A549 (cell line): ENCODE data around the gene IL11RA. TPM values are rescaled to one million over a fixed set of nuclear protein-coding genes. Genes with fewer than 3 reads are reported as not detected.
A peak's percentile ranks its signal among the peaks of the same experiment; 100 is the strongest.

Experiments
- ATAC-seq, 2 experiments: fragments of 200-7000 bp in 1 of 2; fragments of >200 bp in 1 of 2; cut with Nextera tagmentation in 1 of 2; cut with Tn5 transposase in 1 of 2; 3 replicates each; pipeline versions ENCODE4 v1.8.0 to v1.9.1; 2018 to 2020; ENCODE audit warnings: mild to moderate bottlenecking in 1 of 2, moderate library complexity in 1 of 2
- CTCF ChIA-PET: fragments of 300-600 bp; sonication (Branson Sonifier 250); formaldehyde crosslinking; extraction: SDS; loops from one replicate; lab custom pipeline; 2021; ENCODE audit warnings: antibody characterized with exemption, inconsistent platforms; lab: Yijun Ruan, JAX
- POLR2A ChIA-PET: fragments of 350-600 bp; formaldehyde crosslinking; extraction: SDS; loops from one replicate; lab custom pipeline; 2021; ENCODE audit warnings: antibody characterized with exemption, inconsistent platforms; lab: Yijun Ruan, JAX
- DNase-seq, 2 experiments: peaks; one replicate each; pipeline versions ENCODE4 v3.0.0 to v3.0.0-alpha.2; 2011 to 2016; ENCODE audit warnings: low read depth in 1 of 2, low spot score in 1 of 2
- FAIRE-seq: peaks from 2 replicates; lab custom pipeline; 2011; peaks lifted over from hg19 to GRCh38; lab: Jason Lieb, UNC
- H3K27ac ChIP-seq, 2 experiments: fragments of >200 bp; sonication (Bioruptor Twin); formaldehyde crosslinking; 3 replicates each; pipeline ENCODE4 v1.5.1; 2016 to 2017
- H3K4me1 ChIP-seq: fragments of >200 bp; sonication (Bioruptor Twin); formaldehyde crosslinking; 3 replicates; pipeline ENCODE4 v1.6.1; 2016
- H3K4me2 ChIP-seq: fragments of >200 bp; sonication (Bioruptor Twin); formaldehyde crosslinking; 3 replicates; pipeline ENCODE4 v1.6.1; 2016
- H3K4me3 ChIP-seq: fragments of >200 bp; sonication (Bioruptor Twin); formaldehyde crosslinking; 3 replicates; pipeline ENCODE4 v1.5.1; 2016
- H3K9me3 ChIP-seq: fragments of >200 bp; sonication (Bioruptor Twin); formaldehyde crosslinking; 3 replicates; pipeline ENCODE4 v1.6.1; 2016
- CHD2 ChIP-seq: fragments of 150-350 bp; IDR thresholded peaks from 2 replicates; pipeline ENCODE4 v1.6.1; 2014; ENCODE audit warnings: low read length; ENCODE audit not compliant: partially characterized antibody
- CHD4 ChIP-seq: fragments of 200-600 bp; sonication (generic); IDR thresholded peaks from 2 replicates; pipeline ENCODE4 v1.6.1; 2016; ENCODE audit warnings: antibody characterized with exemption, mild to moderate bottlenecking, borderline replicate concordance
- EHF ChIP-seq: fragments of 250-450 bp; sonication (Bioruptor Pico); IDR thresholded peaks from 2 replicates; pipeline ENCODE4 v1.5.0; 2020; ENCODE audit warnings: mild to moderate bottlenecking
- EHMT2 ChIP-seq: fragments of 200-600 bp; sonication (generic); IDR thresholded peaks from 2 replicates; pipeline ENCODE4 v1.6.1; 2016; ENCODE audit warnings: antibody characterized with exemption, low read depth, mild to moderate bottlenecking, moderate library complexity
- ESRRA ChIP-seq: fragments of 150-350 bp; IDR thresholded peaks from 2 replicates; pipeline ENCODE4 v1.6.1; 2014; ENCODE audit warnings: mild to moderate bottlenecking, low read length, borderline replicate concordance
- FOSB ChIP-seq: fragments of 250-450 bp; sonication (Bioruptor Pico); IDR thresholded peaks from 2 replicates; pipeline ENCODE4 v1.5.0; 2020; ENCODE audit warnings: mild to moderate bottlenecking, moderate library complexity
- GATA3 ChIP-seq: IDR thresholded peaks from 2 replicates; pipeline ENCODE4 v1.6.1; 2012; ENCODE audit warnings: borderline replicate concordance
- HEYL ChIP-seq: fragments of 250-450 bp; sonication (Bioruptor Pico); IDR thresholded peaks from 2 replicates; pipeline ENCODE4 v1.8.0; 2021; ENCODE audit warnings: mild to moderate bottlenecking, moderate library complexity
- HOXB13 ChIP-seq: fragments of 250-450 bp; sonication (Bioruptor Pico); IDR thresholded peaks from 2 replicates; pipeline ENCODE4 v1.5.0; 2020; ENCODE audit warnings: low read depth, mild to moderate bottlenecking, moderate library complexity
- HOXB5 ChIP-seq: fragments of 250-450 bp; sonication (Bioruptor Pico); IDR thresholded peaks from 2 replicates; pipeline ENCODE4 v1.5.0; 2020; ENCODE audit warnings: mild to moderate bottlenecking, moderate library complexity
- JUN ChIP-seq, 2 experiments: fragments of >200 bp; sonication (Bioruptor Twin); formaldehyde crosslinking; IDR thresholded peaks; 2 replicates in 1 of 2; 3 replicates in 1 of 2; pipeline ENCODE4 v1.6.1; 2016 to 2017
- MYC ChIP-seq: IDR thresholded peaks from 2 replicates; pipeline ENCODE4 v1.6.1; 2012; ENCODE audit warnings: mild to moderate bottlenecking, inconsistent platforms, low read length, improper control_type of control experiment, borderline replicate concordance
- PHF8 ChIP-seq: fragments of 200-600 bp; sonication (generic); IDR thresholded peaks from 2 replicates; pipeline ENCODE4 v1.6.1; 2016; ENCODE audit warnings: low read depth, mild to moderate bottlenecking, antibody characterized with exemption, moderate library complexity, borderline replicate concordance
- POLR2A ChIP-seq: IDR thresholded peaks from 2 replicates; pipeline ENCODE4 v1.6.1; 2012; ENCODE audit warnings: mild to moderate bottlenecking, low read length
- POLR2AphosphoS2 ChIP-seq: conservative IDR thresholded peaks from 2 replicates; pipeline ENCODE4 v1.6.1; 2012; ENCODE audit warnings: low read length, improper control_type of control experiment, inconsistent platforms
- RCOR1 ChIP-seq: fragments of 150-350 bp; IDR thresholded peaks from 2 replicates; pipeline ENCODE4 v1.6.1; 2014; ENCODE audit warnings: antibody characterized with exemption, low read length, low read depth
- RNF2 ChIP-seq: fragments of 200-600 bp; sonication (generic); IDR thresholded peaks from 2 replicates; pipeline ENCODE4 v1.6.1; 2016; ENCODE audit warnings: low read depth, mild to moderate bottlenecking, antibody characterized with exemption, moderate library complexity, borderline replicate concordance
- SREBF2 ChIP-seq: fragments of 450-650 bp; IDR thresholded peaks from 2 replicates; pipeline ENCODE4 v1.6.1; 2014; ENCODE audit warnings: mild to moderate bottlenecking, moderate library complexity
- TP53 ChIP-seq: fragments of 250-450 bp; sonication (Bioruptor Pico); IDR thresholded peaks from 2 replicates; pipeline ENCODE4 v1.5.0; 2021; ENCODE audit warnings: mild to moderate bottlenecking, moderate library complexity
- ZFP36 ChIP-seq: fragments of 450-650 bp; IDR thresholded peaks from 2 replicates; pipeline ENCODE4 v1.6.1; 2014; ENCODE audit warnings: borderline replicate concordance; ENCODE audit not compliant: partially characterized antibody
- WGBS: methylation state at CpG from one replicate; pipeline ENCODE4 v1.1.6; 2017; ENCODE audit errors: missing lambda C conversion rate; 5-methylcytosine and 5-hydroxymethylcytosine counted together
- polyA plus RNA-seq, 4 experiments: library from polyadenylated mRNA; depleted of rRNA in 3 of 4; stranded (reverse); fragments of >200 nt; fragmentation: RNase III in 1 of 4; extraction: RNeasy Plus Mini Kit Qiagen cat#74134 plus additional on column Dnase treatment in 1 of 4; gene quantifications; 2 replicates in 3 of 4; 3 replicates in 1 of 4; pipeline ENCODE4 v1.2.3, GENCODE V29; 2011 to 2017
- TF ChIP-seq, protein P1 (sequence below): IDR thresholded peaks from 2 replicates; pipeline ENCODE4 v1.6.1; 2012
- TF ChIP-seq, protein P2 (sequence below): IDR thresholded peaks from 2 replicates; pipeline ENCODE4 v1.6.1; 2012; ENCODE audit warnings: low read depth, borderline replicate concordance
- TF ChIP-seq, protein P3 (sequence below): fragments of 250-450 bp; sonication (Bioruptor Pico); IDR thresholded peaks from 2 replicates; pipeline ENCODE4 v1.5.0; 2020; ENCODE audit warnings: low read depth, mild to moderate bottlenecking, moderate library complexity
- TF ChIP-seq, protein P4 (sequence below): fragments of >200 bp; sonication (Bioruptor Twin); formaldehyde crosslinking; IDR thresholded peaks from 3 replicates; pipeline ENCODE4 v1.6.1; 2016
- TF ChIP-seq, protein P5 (sequence below): IDR thresholded peaks from 2 replicates; pipeline ENCODE4 v1.6.1; 2012

The IL11RA gene
- polyA plus RNA-seq, 2 of the 4 experiments (the other 2 are of a cell fraction), result 5.6 to 6.8 TPM

DNA sequence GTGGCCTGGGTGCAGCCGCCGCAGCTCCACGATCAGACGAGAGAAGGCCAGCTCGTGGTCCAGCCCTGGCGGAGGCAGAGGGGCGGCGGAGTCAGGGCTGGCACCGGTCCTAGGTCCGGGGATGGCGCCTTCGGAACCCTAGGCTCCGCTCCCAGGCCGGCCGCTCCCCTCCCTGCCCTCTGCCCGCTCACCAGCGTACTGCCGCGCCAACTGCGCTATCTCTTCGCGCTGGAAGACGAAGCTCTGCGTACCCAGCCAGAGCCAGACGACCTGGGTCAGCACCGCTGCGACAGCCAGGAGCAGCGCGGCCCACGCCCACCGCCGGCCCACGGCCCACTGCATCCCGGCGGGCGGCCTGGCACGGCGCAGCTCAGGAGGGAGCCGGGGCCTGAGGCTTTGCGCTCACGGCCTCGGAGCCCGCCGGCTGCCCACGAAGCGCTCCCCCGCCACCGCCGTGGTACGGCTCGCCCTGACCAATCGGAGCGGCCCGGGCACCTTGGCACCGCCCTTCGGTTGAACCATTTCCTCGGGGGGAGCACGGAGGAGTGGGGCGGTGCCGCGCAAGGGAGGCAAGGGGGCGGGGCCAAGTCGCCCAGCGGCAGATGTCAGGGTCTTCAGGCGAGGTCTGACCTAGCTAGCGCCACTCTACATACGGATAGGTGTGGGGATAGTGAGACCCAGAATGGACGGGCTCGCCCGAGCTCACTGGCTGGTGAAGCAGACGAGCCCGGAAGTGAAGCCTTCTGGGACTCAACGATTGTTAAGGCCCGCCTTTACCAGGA is 14.4 kb upstream of the IL11RA start, which contains the start of gene SIGMAR1:
Gene SIGMAR1 (minus strand): TSS at position 432 of the 782 bp plus-strand sequence. CDS start 90 bp downstream, at position 342.
- WGBS, result 0% methylated on average over 18 of the region's 74 CpGs
- Histone ChIP-seq H3K4me1 (peaks cover 26% of the 10 kb centered on the region; the same call in 2 of the 3 replicates), H3K4me2 (peak within 1 kb of the TSS; percentile 93), H3K27ac (peak within 1 kb of the TSS; percentile 88 to 95), H3K9me3 (no peaks in the 10 kb centered on the region), H3K4me3 (peak within 1 kb of the TSS; percentile 73)
- ChIA-PET POLR2A (interaction anchor here (0.6 to 2.3 kb wide), 9 partner anchors 8 to 442 kb away, joined by 3 to 17 read pairs (median 5); partner anchors contain the start of genes ARID3C, DCTN3, FANCG and GALT), CTCF (interaction anchor here (1.2 to 22.6 kb wide), 8 partner anchors 8 to 138 kb away, joined by 3 to 429 read pairs (median 56); partner anchors contain the start of genes ARID3C, CCL27, DCTN3 and GALT)
- DNase-seq, result peak; percentile 87 to 93
- TF ChIP-seq POLR2AphosphoS2 (no peak), HOXB5 (no peak), EHF (CRISPR knock-in tag) (no peak), EHMT2 (no peak), HEYL (CRISPR knock-in tag) (no peak), CHD2 (no peak), ESRRA (no peak), SREBF2 (no peak), TP53 (0 out of 2 replicates have a peak, but pooled peaks have one; percentile 0), PHF8 (peak; percentile 56; the same call in 1 of the 2 replicates), CHD4 (no peak), GATA3 (peak; percentile 58; the same call in 1 of the 2 replicates), JUN (IDR thresholded peaks at IDR 0.05) (peak in 1 of 2 experiments; percentile 87; a peak in 2 of 5 replicates), HOXB13 (peak; percentile 50; the same call in 1 of the 2 replicates), FOSB (CRISPR knock-in tag) (no peak), ZFP36 (no peak), POLR2A (peak; percentile 89), RNF2 (no peak), RCOR1 (no peak), MYC (0 out of 2 replicates have a peak, but pooled peaks have one; percentile 65)
- TF ChIP-seq, protein P1, sequence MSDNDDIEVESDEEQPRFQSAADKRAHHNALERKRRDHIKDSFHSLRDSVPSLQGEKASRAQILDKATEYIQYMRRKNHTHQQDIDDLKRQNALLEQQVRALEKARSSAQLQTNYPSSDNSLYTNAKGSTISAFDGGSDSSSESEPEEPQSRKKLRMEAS, result peak; percentile 99
- TF ChIP-seq, protein P2, sequence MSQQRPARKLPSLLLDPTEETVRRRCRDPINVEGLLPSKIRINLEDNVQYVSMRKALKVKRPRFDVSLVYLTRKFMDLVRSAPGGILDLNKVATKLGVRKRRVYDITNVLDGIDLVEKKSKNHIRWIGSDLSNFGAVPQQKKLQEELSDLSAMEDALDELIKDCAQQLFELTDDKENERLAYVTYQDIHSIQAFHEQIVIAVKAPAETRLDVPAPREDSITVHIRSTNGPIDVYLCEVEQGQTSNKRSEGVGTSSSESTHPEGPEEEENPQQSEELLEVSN, result peak; percentile 88
- TF ChIP-seq, protein P3, sequence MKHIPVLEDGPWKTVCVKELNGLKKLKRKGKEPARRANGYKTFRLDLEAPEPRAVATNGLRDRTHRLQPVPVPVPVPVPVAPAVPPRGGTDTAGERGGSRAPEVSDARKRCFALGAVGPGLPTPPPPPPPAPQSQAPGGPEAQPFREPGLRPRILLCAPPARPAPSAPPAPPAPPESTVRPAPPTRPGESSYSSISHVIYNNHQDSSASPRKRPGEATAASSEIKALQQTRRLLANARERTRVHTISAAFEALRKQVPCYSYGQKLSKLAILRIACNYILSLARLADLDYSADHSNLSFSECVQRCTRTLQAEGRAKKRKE (CRISPR knock-in tag), result no peak
- TF ChIP-seq, protein P4, sequence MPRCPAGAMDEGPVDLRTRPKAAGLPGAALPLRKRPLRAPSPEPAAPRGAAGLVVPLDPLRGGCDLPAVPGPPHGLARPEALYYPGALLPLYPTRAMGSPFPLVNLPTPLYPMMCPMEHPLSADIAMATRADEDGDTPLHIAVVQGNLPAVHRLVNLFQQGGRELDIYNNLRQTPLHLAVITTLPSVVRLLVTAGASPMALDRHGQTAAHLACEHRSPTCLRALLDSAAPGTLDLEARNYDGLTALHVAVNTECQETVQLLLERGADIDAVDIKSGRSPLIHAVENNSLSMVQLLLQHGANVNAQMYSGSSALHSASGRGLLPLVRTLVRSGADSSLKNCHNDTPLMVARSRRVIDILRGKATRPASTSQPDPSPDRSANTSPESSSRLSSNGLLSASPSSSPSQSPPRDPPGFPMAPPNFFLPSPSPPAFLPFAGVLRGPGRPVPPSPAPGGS, result peak; percentile 73; the same call in 1 of the 3 replicates
- TF ChIP-seq, protein P5, sequence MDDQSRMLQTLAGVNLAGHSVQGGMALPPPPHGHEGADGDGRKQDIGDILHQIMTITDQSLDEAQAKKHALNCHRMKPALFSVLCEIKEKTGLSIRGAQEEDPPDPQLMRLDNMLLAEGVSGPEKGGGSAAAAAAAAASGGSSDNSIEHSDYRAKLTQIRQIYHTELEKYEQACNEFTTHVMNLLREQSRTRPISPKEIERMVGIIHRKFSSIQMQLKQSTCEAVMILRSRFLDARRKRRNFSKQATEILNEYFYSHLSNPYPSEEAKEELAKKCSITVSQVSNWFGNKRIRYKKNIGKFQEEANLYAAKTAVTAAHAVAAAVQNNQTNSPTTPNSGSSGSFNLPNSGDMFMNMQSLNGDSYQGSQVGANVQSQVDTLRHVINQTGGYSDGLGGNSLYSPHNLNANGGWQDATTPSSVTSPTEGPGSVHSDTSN, result 0 out of 2 replicates have a peak, but pooled peaks have one; percentile 29
- FAIRE-seq, result no peak
- ATAC-seq, result peak; percentile 87 to 92
